T-helper 17 cell (primary cell): ENCODE results near the gene SH3PXD2A. TPM values are rescaled to one million over a fixed set of nuclear protein-coding genes. Genes with fewer than 3 reads are reported as not detected.

Experiments
- ATAC-seq: fragments of 150-1000 bp; cut with Tn5 transposase; 2 replicates; pipeline ENCODE4 v1.10.0; 2021; ENCODE audit warnings: mild to moderate bottlenecking, moderate library complexity
- DNase-seq, 3 donors: peaks; one replicate each; pipeline versions ENCODE4 v3.0.0 to v3.0.0-alpha.2; 2020 to 2021
- H3K9me3 ChIP-seq: one replicate; pipeline ENCODE4 v1.7.0; 2013; ENCODE audit warnings: low read length, mild to moderate bottlenecking; ENCODE audit not compliant: control insufficient read depth, poor library complexity, severe bottlenecking
- H3K27ac Mint-ChIP-seq: one replicate; pipeline ENCODE4 v1.8.0; 2022; ENCODE audit warnings: mild to moderate bottlenecking, moderate library complexity, mixed read lengths
- H3K27me3 Mint-ChIP-seq: one replicate; pipeline ENCODE4 v1.8.0; 2022; ENCODE audit warnings: mixed read lengths
- H3K36me3 Mint-ChIP-seq: one replicate; pipeline ENCODE4 v1.8.0; 2022; ENCODE audit warnings: low read depth, mixed read lengths
- H3K4me1 Mint-ChIP-seq: one replicate; pipeline ENCODE4 v1.8.0; 2022; ENCODE audit warnings: mild to moderate bottlenecking, mixed read lengths
- H3K4me3 Mint-ChIP-seq: one replicate; pipeline ENCODE4 v1.8.0; 2022; ENCODE audit warnings: mild to moderate bottlenecking, moderate library complexity, mixed read lengths
- total RNA-seq, 4 donors: library from RNA in 2 of 4; stranded (reverse) in 2 of 4; gene quantifications; one replicate each; pipeline ENCODE4 v1.2.3 and lab custom pipeline; 2022 to 2026

SH3PXD2A gene
- total RNA-seq, 2 donors from 2014 or later = 7.2 to 10.9 TPM

GRCh38 chr10:103632247-103632642, 223.1 kb downstream of the SH3PXD2A start:
- no peak overlapping the region for H3K4me3 Mint-ChIP-seq
- ATAC-seq (no peak), DNase-seq (no peak)
- H3K9me3 ChIP-seq = no peaks in the 10 kb centered on the region
- no peaks in the 10 kb centered on the region for H3K36me3 Mint-ChIP-seq
- no peak overlapping the region for H3K27ac Mint-ChIP-seq
- no peaks in the 10 kb centered on the region for H3K27me3 Mint-ChIP-seq
- no peaks in the 10 kb centered on the region for H3K4me1 Mint-ChIP-seq

- Mint-ChIP-seq H3K4me1 (no peaks in the 10 kb centered on the region), H3K27ac (no peak overlapping the region), H3K4me3 (no peak overlapping the region), H3K36me3 (peaks cover 2% of the 10 kb centered on the region), H3K27me3 (no peaks in the 10 kb centered on the region)
- no peaks in the 10 kb centered on the region for H3K9me3 ChIP-seq
- ATAC-seq = no peak
- no peak for DNase-seq
Observed at GRCh38 chr10:103630156-103630555, 225.2 kb downstream of the SH3PXD2A start.

- no peak overlapping the region for H3K27ac Mint-ChIP-seq
- H3K4me3 Mint-ChIP-seq = no peak overlapping the region
- no peaks in the 10 kb centered on the region for H3K9me3 ChIP-seq
- DNase-seq = no peak
- no peaks in the 10 kb centered on the region for H3K27me3 Mint-ChIP-seq
- peaks cover 2% of the 10 kb centered on the region for H3K36me3 Mint-ChIP-seq
- no peak for ATAC-seq
- H3K4me1 Mint-ChIP-seq = no peaks in the 10 kb centered on the region
Observed at GRCh38 chr10:103629581-103629980, 225.8 kb downstream of the SH3PXD2A start.

GRCh38 chr10:103627893-103628292, 227.5 kb downstream of the SH3PXD2A start:
- ATAC-seq (no peak), DNase-seq (no peak)
- Mint-ChIP-seq H3K4me3 (no peak overlapping the region), H3K27ac (no peak overlapping the region), H3K36me3 (peaks cover 2% of the 10 kb centered on the region), H3K27me3 (no peaks in the 10 kb centered on the region), H3K4me1 (no peaks in the 10 kb centered on the region)
- H3K9me3 ChIP-seq = no peaks in the 10 kb centered on the region

- no peaks in the 10 kb centered on the region for H3K9me3 ChIP-seq
- Mint-ChIP-seq H3K27ac (no peak overlapping the region), H3K4me1 (no peaks in the 10 kb centered on the region), H3K27me3 (no peaks in the 10 kb centered on the region), H3K36me3 (peaks cover 2% of the 10 kb centered on the region), H3K4me3 (no peak overlapping the region)
- ATAC-seq (no peak), DNase-seq (no peak)
Observed at GRCh38 chr10:103627111-103627892, 228.1 kb downstream of the SH3PXD2A start.

GRCh38 chr10:103626178-103626577, 229.2 kb downstream of the SH3PXD2A start:
- ATAC-seq = no peak
- H3K27ac Mint-ChIP-seq = peak overlapping the region; percentile 47
- H3K4me3 Mint-ChIP-seq = no peak overlapping the region
- no peaks in the 10 kb centered on the region for H3K27me3 Mint-ChIP-seq
- no peaks in the 10 kb centered on the region for H3K4me1 Mint-ChIP-seq
- H3K36me3 Mint-ChIP-seq = peaks cover 2% of the 10 kb centered on the region
- H3K9me3 ChIP-seq = no peaks in the 10 kb centered on the region
- no peak for DNase-seq

GRCh38 chr10:103622935-103623574, 232.3 kb downstream of the SH3PXD2A start:
- H3K27me3 Mint-ChIP-seq = no peaks in the 10 kb centered on the region
- H3K36me3 Mint-ChIP-seq = peaks cover 6% of the 10 kb centered on the region
- ATAC-seq = no peak
- no peaks in the 10 kb centered on the region for H3K9me3 ChIP-seq
- peaks cover 5% of the 10 kb centered on the region for H3K4me1 Mint-ChIP-seq
- H3K27ac Mint-ChIP-seq = no peak overlapping the region
- no peak overlapping the region for H3K4me3 Mint-ChIP-seq
- no peak for DNase-seq

GRCh38 chr10:103622286-103622685, 233.1 kb downstream of the SH3PXD2A start:
- no peaks in the 10 kb centered on the region for H3K9me3 ChIP-seq
- ATAC-seq = no peak
- no peak for DNase-seq
- no peak overlapping the region for H3K27ac Mint-ChIP-seq
- H3K4me1 Mint-ChIP-seq = peaks cover 5% of the 10 kb centered on the region
- H3K4me3 Mint-ChIP-seq = no peak overlapping the region
- no peaks in the 10 kb centered on the region for H3K27me3 Mint-ChIP-seq
- H3K36me3 Mint-ChIP-seq = peaks cover 6% of the 10 kb centered on the region

- Mint-ChIP-seq H3K27me3 (no peaks in the 10 kb centered on the region), H3K4me3 (no peak overlapping the region), H3K27ac (no peak overlapping the region), H3K36me3 (peaks cover 4% of the 10 kb centered on the region), H3K4me1 (peaks cover 5% of the 10 kb centered on the region)
- no peak for ATAC-seq
- no peak for DNase-seq
- no peaks in the 10 kb centered on the region for H3K9me3 ChIP-seq
Observed at GRCh38 chr10:103621783-103622125, 233.6 kb downstream of the SH3PXD2A start.

GRCh38 chr10:103620891-103621782, 234.2 kb downstream of the SH3PXD2A start:
- no peak for DNase-seq
- peaks cover 5% of the 10 kb centered on the region for H3K4me1 Mint-ChIP-seq
- no peak overlapping the region for H3K27ac Mint-ChIP-seq
- peaks cover 4% of the 10 kb centered on the region for H3K36me3 Mint-ChIP-seq
- no peak for ATAC-seq
- no peaks in the 10 kb centered on the region for H3K27me3 Mint-ChIP-seq
- H3K4me3 Mint-ChIP-seq = peak overlapping the region; percentile 44
- no peaks in the 10 kb centered on the region for H3K9me3 ChIP-seq

- Mint-ChIP-seq H3K36me3 (peaks cover 4% of the 10 kb centered on the region), H3K4me1 (peaks cover 5% of the 10 kb centered on the region), H3K4me3 (no peak overlapping the region), H3K27me3 (no peaks in the 10 kb centered on the region), H3K27ac (no peak overlapping the region)
- no peaks in the 10 kb centered on the region for H3K9me3 ChIP-seq
- DNase-seq (no peak), ATAC-seq (no peak)
Observed at GRCh38 chr10:103620352-103620740, 235.0 kb downstream of the SH3PXD2A start.

- no peak for ATAC-seq
- H3K36me3 Mint-ChIP-seq = peaks cover 4% of the 10 kb centered on the region
- DNase-seq = no peak
- H3K9me3 ChIP-seq = no peaks in the 10 kb centered on the region
- no peaks in the 10 kb centered on the region for H3K27me3 Mint-ChIP-seq
- H3K27ac Mint-ChIP-seq = no peak overlapping the region
- H3K4me1 Mint-ChIP-seq = peaks cover 6% of the 10 kb centered on the region
- no peak overlapping the region for H3K4me3 Mint-ChIP-seq
Observed at GRCh38 chr10:103619424-103620351, 235.7 kb downstream of the SH3PXD2A start.
